GM18861 (cell line): Measurements from ENCODE around the gene ITGA11.

ENCODE experiments used
- ATAC-seq: cut with Tn5 transposase; IDR thresholded peaks from one replicate; pipeline ENCODE4 v1.9.1; 2021; ENCODE audit not compliant: unreplicated experiment

Gene ITGA11

GRCh38 chr15:68413363-68414205 is 18.4 kb downstream of the ITGA11 start:
- ATAC-seq = no peak

DNA sequence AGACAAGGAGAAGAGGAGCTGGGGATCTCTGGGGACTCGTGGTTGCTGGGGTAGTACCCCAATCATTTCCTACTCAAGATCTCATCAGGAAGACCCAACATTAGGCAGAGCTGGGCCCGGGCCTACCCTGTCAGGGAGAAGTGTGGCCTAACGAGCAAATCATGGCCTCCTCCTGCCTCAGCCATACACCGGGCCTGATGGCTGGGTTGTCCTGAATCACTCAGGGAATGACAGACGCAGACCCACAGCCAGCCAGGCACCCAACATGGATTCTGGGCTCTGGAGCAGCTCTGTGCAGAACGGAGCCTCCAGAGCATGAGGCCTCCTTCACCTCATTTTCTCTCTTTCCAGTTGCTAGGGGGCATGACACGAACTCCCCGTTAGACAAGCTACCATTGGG is 19.7 kb downstream of the ITGA11 start:
- ATAC-seq = no peak

GRCh38 chr15:68411735-68412134 is 20.2 kb downstream of the ITGA11 start:
- no peak for ATAC-seq

DNA sequence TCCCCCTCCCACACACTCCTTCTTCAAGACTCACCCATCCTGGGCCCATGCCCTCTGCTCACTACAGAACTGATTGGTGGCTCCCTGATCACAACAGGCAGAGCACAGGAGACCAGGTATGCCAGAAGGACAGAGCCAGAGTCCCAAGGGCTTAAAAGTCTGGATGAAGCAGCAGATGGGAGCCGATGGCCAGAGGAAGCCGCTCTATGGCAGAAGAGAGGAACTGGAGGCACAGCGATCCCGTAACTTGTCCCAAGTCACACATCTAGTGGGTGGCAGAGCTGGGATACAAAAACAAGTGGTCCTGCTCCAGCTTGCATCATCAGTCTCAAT is 20.7 kb downstream of the ITGA11 start:
- ATAC-seq = no peak

- ATAC-seq = no peak
These were observed 21.3 kb downstream of the ITGA11 start for GRCh38 chr15:68410466-68411342.

DNA sequence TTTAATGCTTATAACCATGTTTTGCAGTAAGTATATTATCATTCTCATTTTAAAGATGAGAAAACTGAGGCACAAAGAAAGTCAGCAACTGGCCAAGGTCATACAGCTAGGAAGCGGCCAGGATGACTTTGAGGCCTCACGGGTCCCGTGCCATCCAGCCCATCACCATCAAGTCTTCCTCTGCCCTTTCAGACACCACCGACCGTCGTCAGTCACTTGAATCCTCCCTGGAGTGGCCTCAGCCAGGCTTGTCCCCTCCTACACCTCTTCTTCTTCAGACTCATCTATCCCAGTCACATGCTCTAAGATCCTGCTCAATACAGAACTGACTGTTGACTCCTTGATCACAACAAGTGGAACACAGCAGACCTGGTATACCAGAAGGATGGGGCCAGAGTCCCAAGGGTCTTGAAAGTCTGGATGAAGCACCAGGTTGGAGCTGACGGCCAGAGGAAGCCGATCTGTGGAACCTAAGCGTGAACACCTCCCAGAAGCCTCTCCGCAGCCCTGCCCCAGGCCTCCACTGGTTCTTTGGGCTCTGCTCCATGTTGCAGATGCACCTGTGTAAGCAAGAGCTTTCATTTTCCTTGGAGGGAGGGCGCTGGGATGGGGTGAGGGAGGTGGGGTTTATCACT is 22.1 kb downstream of the ITGA11 start:
- ATAC-seq = no peak

- ATAC-seq = no peak
These were observed 23.0 kb downstream of the ITGA11 start for GRCh38 chr15:68408971-68409370.

- no peak for ATAC-seq
These were observed 23.8 kb downstream of the ITGA11 start for GRCh38 chr15:68407886-68408881.

DNA sequence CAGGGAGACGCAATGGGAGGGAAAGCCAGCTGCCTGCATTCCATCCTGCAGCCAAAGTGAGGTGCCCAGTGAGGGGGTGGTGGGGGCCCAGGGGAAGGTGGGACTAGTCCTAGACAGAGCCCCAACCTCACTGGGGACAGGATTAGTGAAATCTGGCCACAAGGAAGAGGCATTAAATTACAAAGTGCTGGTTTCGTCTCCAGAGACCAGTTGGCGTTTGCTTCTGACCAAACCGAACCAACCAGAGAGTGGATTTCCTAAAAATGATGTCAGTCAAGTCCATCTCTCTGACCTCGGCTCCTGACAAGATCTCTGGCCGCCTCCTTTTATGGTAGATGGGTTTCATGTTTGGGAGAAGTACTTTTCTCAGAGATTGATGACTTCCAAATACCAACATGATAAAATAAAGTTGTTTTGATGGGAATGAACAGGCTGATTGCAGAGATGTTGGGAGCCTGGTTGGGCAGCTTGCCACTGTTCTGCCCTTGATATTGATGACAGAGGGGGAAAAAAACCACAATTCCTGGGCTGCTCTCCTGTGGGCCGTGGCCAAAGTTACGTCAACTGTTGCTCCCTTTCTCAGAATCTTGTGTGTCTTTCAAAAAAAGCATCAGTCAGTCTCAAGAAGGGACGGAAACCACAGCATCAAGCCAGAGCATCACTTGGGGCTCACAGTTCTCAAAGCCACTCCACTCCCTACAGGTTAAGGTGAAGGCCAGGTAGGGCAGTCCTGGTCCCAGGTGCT is 24.6 kb downstream of the ITGA11 start:
- ATAC-seq = no peak

GRCh38 chr15:68405378-68406250 is 26.3 kb downstream of the ITGA11 start:
- no peak for ATAC-seq

- no peak for ATAC-seq
These were observed 27.7 kb downstream of the ITGA11 start for GRCh38 chr15:68404056-68404798.

DNA sequence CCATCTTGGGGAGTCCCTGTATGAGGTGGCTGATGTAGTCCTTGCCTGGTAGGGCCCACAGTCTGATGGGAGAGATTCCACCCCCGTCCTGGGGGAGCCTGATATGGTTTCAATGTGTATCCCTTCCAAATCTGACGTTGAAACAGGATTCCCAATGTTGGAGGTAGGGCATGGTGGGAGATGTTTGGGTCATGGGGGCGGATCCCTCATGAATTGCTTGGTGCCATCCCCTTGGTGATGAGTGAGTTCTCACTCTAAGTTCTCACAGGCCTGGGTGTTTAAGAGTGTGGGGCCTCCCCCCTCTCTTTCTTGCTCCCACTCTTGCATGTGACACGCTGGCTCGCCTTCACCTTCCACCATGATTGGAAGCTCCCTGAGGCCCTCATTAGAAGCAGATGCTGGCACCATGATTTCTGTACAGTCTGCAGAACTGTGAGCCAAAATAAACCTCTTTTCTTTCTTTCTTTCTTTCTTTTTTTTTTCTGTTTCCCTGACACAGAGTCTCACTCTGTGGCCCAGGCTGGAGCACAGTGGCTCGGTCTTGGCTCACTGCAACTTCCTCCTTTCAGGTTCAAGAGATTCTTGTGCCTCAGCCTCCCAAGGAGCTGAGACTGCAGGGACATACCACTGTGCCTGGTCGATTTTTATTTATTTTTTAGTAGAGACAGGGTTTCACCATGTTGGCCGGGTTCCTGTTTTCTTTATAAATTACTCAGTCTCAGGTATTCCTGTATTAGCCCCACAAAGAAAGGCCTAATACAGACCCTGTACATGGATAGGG is 28.6 kb downstream of the ITGA11 start:
- ATAC-seq = no peak

DNA sequence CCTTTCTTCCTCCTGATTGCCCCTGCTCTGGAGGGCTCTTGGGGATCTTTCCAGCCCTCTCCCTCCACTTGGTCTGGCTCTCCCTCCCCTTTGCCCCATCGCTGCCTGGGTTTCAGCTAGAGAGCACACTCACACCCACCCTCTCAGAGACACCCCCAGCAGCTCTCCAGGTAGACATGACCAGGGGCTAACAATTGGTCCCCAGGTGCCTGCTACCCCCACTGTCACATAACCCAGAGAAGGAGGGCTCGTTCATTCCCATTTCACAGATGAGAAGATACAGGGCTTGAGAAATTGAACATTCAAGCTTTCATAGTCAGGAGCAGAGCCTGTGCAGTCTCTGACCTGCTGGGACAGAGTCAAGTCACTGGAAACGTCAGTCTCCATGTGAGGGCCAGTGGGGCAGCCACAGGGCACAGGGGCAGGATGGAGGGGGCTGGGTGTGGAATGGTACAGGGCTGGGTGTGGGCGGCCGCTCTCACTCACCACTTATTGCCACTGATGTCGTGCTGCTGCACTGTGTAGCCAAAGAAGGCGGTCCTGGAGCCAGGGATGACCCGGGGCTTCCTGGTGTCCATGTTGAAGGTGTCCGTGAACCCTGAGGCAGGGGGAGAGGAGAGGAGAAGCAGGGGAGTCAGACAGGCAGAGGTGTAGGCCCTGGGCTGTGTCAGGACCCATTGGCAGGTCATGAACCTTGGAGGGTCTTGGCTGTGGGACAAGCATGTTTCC is 29.4 kb downstream of the ITGA11 start:
- no peak for ATAC-seq

- ATAC-seq = no peak
These were observed 30.2 kb downstream of the ITGA11 start for GRCh38 chr15:68401496-68402431.

GRCh38 chr15:68400066-68400456 is 31.9 kb downstream of the ITGA11 start:
- no peak for ATAC-seq
